HG03066 (cell line): ENCODE results near the gene ADIPOR2.
"Not testable (repeated sequence)": the region's sequence is repeated elsewhere in the genome, so short reads cannot be mapped to it uniquely, and the experiment has no call there.

Source experiments
- ATAC-seq: cut with Tn5 transposase; IDR thresholded peaks from one replicate; pipeline ENCODE4 v1.9.1; 2021; ENCODE audit warnings: low read depth; ENCODE audit not compliant: unreplicated experiment

The ADIPOR2 gene

GRCh38 chr12:1731019-1731687 lies 40.3 kb downstream of the ADIPOR2 start:
- ATAC-seq, result no peak

DNA sequence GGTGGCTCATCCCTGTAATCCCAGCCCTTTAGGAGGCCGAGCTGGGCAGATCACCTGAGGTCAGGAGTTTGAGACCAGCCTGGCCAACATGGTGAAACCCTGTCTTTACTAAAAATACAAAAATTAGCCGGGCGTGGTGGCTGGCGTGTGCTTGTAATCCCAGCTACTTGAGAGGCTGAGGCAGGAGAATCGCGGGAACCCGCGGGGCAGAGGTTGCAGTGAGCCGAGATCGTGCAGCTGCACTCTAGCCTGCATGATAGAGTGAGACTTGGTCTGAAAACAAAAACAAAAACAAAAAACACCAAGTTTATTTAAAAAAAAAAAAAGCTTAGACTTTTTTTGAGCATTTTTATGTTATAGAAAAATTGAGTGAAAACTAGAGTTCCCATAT lies 40.8 kb downstream of the ADIPOR2 start:
- ATAC-seq, result not testable (repeated sequence)

DNA sequence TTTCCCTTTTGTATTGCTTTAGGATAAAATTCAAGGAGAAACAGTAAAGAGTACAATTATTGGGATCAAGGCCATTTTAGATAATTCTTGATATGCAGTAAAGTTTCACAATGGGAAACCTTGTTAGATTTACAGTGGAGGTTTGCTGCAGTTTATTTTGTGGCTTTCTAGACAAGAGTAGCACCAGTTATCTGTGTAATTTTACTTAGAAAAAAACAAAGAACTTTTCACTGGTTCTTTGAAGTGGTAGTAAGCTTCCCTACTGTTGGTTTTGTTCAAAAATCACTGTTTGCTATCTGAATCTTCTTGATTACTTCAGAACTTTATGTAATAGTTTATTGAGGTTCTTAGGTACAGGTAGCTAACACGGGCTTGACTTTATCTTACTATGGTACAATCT lies 42.0 kb downstream of the ADIPOR2 start:
- ATAC-seq, result no peak

DNA sequence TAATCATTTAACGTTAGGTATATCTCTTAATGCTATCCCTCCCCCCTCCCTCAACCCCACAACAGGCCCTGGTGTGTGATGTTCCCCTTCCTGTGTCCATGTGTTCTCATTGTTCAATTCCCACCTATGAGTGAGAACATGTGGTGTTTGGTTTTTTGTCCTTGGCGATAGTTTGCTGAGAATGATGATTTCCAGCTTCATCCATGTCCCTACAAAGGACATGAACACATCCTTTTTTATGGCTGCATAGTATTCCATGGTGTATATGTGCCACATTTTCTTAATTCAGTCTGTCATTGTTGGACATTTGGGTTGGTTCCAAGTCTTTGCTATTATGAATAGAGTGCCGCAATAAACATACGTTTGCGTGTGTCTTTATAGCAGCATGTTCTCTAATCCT lies 42.8 kb downstream of the ADIPOR2 start:
- ATAC-seq, result not testable (repeated sequence)

- no peak for ATAC-seq
Observed at GRCh38 chr12:1737652-1738286, 46.9 kb downstream of the ADIPOR2 start.

DNA sequence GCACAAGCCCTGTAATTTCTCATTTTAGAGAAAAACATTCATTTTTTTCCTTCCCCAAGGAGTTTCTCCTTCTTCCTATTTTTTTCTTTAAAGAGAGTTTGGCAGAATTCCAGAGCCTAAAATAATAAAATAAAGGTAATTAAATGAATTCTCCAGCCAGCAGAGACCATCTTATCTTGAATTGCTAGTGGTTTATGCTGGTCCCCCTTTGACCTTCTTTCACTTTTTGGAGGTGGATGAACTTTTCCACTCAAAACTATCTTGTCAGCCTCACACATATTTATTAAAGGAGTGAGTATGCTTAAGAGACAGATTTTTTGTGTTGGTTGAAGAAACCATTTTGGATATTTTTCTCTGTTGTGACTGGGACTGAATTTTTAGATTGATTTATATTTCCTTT lies 47.6 kb downstream of the ADIPOR2 start:
- ATAC-seq, result no peak

- no peak for ATAC-seq
Observed at GRCh38 chr12:1739368-1739767, 48.5 kb downstream of the ADIPOR2 start.

- no peak for ATAC-seq
Observed at GRCh38 chr12:1740161-1740948, 49.5 kb downstream of the ADIPOR2 start.

DNA sequence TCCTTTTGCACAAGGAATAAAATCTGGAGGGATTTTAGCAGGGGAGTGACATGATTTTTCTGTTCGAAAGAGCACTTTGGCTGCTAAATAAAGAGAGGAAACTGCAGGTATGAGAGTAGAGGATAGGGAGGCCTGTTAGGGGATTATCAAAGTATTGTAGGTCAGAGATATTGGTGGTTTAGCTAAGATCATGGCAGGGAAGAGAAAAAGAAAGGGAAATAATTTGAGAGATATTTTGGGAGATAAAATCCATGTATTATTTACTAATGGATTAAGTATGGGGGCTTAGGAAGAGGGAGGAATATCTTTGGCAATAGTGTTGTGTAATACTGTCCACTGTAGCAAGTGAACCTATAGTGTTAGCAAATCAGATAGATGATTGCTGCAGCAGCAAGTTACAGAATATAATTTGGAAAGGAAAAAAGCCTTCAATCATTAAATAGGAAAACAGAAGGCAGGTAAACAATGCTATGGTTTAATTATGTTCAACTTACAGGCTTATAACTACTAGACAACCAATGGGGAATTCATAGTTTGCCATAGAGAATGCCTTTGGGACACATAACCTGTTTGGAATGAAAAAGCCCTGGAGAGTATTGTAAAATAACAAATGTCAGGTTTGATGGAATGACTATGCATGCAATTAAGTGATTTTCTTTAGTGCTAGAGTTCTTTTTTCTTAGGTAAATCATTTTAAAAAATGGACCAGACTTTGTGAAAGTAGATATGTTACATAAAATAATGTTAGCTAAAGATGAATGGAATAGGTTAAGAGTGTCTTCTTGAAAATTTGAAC lies 50.5 kb downstream of the ADIPOR2 start:
- no peak for ATAC-seq

GRCh38 chr12:1744932-1745331 lies 54.1 kb downstream of the ADIPOR2 start:
- ATAC-seq, result no peak

GRCh38 chr12:1747609-1748008 lies 56.7 kb downstream of the ADIPOR2 start:
- ATAC-seq, result no peak

GRCh38 chr12:1749019-1749418 lies 58.1 kb downstream of the ADIPOR2 start:
- ATAC-seq, result no peak

DNA sequence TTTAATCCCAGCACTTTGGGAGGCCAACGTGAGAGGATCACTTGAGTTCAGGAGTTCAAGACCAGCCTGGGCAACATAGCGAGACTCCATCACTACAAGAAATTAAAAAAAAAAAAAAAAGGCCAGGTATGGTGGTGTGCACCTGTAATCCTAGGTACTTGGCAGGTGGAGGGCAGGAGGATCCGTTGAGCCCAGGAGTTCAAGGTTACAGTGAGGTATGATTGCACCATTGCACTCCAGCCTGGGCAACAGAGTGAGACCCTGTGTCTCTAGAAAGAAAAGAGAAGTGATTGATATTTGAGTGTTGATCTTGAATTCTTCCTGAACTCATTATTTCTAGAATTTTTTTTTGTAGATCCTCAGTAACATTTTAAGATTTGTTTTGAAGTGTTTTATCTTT lies 59.4 kb downstream of the ADIPOR2 start:
- ATAC-seq, result no peak

DNA sequence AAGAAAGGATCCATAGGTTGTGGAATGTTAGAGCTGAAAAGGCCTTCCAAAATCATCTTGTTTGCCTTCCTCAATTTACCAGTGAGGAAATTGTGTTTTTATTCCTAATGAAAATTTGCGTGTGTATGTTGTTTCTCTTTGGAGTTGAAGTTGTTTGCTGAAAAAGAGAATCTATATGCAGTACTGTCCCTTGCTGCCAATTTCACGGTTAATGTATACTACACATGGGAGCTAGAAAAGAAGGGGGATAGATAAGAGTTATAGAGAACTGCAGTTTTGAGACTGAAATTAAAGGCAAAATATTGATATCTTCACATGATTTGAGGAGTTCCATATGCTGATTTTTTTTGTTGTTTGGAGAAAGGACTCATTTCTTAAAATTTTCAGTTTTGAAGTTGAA lies 67.5 kb downstream of the ADIPOR2 start:
- no peak for ATAC-seq

- no peak for ATAC-seq
Observed at GRCh38 chr12:1758887-1759286, 68.0 kb downstream of the ADIPOR2 start.

DNA sequence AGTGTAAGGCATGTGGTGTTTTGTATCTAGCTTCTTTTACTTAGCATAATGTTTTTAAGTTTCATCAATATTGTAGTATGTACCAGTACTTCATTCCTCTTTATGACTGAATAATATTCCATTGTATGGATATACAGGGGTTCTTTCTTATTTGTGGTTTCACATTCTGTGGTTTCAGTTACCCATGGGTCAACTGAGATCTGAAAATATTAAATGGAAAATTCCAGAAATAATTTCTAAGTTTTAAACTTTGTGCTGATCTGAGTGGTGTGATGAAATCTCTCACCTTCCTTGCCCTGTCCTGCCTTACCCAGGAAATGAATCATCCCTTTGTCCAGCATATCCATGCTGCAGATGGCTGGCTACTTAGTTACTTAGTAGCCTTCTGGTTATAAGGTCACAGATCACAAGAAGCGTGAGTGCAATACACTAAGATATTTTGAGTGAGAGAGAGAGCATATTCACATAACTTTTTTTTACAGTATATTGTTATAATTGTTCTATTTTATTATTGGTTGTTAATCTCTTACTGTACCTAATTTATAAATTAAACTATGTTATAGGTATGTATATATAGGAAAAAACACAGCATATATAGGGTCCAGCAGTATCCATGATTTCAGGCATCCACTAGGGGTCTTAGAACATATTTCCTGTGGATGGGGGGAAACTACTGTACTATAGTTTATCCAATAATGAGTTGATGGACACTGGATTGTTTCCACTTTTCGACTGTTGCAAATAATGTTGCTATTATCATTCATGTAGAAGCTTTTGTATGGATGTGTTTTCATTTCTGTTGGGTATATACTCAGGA lies 69.9 kb downstream of the ADIPOR2 start:
- no peak for ATAC-seq

- ATAC-seq, result no peak
Observed at GRCh38 chr12:1761857-1762256, 71.0 kb downstream of the ADIPOR2 start.

DNA sequence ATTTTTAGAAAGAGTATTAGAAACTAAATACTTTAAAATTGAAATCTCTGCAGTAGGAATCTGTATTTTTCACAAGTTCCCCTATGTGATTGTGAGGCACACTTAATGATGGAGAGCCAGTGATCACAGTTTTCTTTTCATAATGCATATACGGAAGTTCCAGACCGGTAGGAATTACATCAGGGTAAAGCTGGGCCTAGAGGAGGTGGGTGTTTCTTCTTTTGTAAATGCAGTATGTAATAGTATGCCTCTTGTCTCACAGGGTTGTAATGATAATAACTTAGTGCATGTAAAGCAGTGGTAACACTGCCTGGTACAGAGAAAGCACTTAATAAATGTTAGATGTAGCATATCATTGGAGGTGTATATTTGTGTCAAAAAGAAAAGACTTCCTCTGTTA lies 72.3 kb downstream of the ADIPOR2 start:
- no peak for ATAC-seq

DNA sequence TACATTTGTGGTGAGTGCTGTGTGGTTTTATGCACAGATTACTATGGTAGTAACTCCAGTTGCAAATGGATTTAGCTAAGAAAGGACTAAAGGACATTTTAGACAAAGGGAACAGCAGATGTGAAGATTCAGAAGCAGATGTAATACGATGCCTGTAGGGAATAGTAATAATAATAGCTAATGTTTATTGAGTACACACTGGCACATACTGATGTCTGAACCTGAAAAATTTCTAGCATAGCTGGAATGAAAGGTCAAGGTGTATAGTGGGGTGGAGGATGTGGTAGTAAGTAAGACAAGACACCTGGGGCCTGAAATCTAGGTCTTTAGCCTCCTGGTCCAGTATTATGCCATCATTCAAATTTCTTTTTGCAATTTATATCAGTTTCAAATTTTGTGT lies 75.2 kb downstream of the ADIPOR2 start:
- no peak for ATAC-seq

- ATAC-seq, result no peak
Observed at GRCh38 chr12:1767407-1768090, 76.7 kb downstream of the ADIPOR2 start.
